CD4-positive, alpha-beta T cell treated with Interleukin-1 beta for 1 hour (primary cell): ENCODE data around the gene TMEM30A.

ENCODE experiments used
- DNase-seq, 2 donors: peaks; one replicate each; pipeline ENCODE4 v3.0.0-alpha.2; 2020 to 2022

TMEM30A gene

DNA sequence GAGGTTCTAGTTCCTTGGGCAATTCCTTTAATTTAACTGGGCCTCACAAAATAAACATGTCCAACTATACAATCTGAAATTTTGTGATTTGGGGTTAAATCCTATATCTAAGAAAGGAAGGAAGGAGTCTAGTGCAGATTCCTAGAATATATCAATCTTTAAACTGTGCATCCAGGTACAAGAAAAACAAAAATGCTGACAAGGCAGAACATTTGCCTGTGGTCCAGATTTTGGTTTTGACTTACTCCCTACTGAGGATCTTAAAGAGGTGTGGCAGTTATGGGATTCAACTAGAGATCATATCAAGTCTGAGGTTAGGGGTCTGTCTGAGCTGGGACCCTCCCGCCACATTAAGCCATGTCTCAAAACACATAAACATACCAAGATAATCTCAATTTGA, 23.3 kb downstream of the TMEM30A start:
- no peak for DNase-seq

DNA sequence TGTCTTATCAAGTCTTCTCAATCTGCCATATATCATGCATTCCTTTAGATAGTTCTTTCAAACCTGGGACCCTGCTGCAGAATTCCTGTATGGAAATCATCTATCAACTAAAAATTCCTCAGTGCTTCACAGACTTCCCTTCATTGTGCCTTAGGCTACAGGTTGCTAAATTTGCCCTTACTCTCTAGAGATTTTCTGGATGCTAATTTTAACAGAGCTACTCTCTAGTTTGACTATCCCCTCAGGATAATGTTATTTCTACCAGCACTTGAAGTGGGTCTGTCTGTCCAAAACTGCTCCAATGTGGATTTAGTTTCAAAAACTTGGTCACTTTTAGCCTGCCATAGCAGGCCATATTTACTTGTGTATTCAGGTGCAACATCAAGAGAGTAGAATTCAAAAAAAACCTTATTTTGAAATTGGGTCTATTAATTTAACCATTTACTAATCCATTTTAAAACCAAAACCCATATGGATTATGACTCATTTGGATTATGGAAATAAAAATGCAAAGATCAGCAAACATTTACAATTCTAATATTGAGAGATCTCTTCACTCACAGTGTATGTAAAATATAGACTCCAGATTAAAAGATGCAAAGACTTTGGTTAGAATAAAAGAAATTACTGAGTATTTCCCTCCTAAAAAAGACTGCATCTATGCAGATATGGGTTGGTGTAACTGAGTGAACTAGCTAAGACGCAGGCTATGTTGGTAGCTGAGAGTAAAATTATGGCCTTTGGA, 27.1 kb downstream of the TMEM30A start:
- no peak for DNase-seq

DNA sequence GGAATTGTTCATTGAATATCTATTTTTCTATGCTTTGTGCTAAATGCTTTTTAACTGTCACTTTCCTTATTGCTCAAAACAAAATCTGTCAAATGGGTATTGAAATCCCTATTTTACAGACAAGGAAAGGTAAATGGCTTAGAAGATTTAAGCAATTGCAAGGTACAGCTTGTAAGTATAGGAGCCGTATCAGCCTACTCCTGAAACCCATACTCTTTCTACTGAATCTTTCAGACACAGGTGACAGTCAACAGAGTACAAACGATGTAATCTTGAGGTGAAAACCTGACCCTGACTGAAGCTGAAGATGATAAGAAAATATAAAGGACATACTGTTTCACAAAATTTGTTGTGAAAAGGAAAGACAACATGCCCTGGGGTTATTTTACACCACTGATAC, 34.0 kb downstream of the TMEM30A start:
- DNase-seq = no peak

DNA sequence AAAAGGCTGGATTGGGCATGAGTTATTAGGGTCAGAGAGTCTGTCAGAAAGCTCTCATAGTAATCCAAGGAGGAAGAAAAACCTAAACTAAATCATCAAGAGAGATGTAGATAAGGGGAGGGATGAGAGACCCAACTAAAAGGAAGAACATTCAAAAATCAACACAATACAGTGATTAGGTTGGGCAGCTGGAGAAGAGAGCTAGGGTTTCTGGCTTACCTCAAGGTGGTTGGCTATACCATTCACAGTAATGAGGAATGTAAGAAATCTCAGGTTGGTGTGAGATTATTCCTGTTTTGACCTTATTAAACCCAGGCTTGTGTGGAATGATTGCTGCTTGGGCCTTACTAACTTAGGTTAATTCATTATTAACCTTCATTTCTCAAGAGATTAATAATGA, 34.8 kb downstream of the TMEM30A start:
- no peak for DNase-seq

DNA sequence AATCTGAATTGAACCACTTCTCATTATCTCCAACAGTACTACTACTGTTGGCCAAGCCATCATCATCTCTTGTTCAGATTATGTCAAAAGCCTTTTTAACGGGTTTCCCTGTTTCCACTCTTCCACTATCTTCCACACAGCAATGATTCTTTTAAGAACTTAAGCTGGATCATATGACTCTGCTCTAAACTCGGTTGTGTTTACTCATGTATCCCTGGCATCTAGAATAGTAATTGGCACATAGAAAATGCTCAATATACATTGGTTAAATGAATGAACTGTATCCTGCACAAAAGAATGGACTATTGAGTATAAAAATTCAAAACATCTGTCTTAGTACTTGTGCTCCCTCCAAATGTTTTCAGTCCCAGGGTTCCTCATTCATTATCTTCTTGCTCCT, 38.2 kb downstream of the TMEM30A start:
- no peak for DNase-seq

DNA sequence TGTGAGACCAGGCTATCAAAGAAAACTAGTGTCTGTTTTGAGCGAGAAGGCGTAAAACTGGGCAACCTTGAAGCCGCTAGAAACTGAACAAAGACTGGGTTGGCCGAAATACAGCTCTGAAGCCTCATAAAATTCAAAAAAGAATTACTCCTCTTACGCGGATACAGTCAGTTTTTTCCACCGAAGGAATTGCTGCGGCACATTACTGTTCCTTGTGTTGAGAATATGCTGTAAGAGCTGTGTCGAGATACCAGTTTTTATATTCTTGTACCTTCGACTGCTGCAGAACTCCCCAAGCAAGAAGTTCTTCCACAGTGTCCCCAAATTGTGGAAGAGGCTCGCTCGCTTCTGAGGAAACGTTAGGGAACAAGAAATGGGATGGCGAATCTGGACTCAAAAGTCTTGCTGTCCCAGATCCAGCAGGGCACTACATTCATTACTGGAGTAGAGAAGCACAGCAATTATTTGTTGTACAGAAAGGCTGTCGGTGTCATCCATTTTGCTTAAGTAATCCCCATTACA, 40.5 kb downstream of the TMEM30A start:
- no peak for DNase-seq

DNA sequence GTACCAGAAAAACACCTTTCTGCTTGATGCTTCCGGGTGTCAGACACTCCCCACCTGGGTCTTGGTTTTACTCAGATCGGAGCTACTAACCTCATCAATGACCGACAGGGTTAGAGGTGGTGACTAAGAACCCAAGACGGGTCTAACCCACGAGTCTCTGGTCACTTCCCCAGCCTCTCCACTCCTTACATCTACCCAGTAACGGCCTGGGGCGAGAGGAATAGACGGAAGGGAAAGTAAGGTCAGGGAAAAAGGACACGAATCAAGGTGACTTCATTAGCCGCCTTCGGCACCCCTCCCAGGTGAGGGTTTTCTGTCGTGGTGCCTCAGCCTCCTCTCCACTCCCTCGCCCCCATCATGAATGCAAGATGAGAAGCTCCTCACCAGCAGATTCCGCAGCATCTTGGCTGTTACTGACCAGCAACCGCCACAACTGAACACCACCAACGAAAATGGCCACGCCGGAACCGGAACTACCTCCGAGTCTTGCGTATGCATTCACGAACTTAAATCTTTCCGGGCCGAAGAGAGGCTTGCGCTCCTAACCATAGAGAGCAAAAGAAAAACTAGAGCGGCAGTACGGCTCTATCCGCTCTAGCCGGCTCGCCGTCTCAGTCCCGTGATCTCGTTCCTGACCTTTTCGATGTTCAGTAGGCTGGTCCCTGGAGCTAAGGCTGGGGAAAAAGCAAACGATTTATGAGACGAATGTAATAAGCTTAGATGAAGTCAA, 41.1 kb downstream of the TMEM30A start, which contains the start of gene COX7A2:
TSS of gene COX7A2 (minus strand) at position 469 of the 730 bp plus-strand sequence. CDS start at position 402, 67 bp downstream.
- DNase-seq = peak; percentile 91 to 92

DNA sequence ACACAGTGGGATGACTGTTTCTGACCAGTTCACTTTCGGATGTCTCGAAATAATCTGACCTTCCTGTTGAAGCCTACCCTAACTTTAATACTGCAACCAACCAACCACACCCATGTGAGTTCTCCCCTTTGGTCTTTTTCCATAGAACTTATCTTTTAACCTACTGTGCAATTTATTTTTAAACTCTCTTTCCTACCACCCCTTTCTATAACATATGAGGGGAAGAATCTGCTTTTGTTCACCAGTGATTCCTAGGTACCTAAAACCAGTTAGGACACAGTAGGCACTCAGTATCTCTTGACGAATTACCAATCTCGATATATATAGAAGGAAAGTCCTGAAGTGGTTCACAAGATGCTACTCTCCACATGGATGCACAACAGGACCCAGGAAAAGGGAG, 48.0 kb downstream of the TMEM30A start:
- no peak for DNase-seq

DNA sequence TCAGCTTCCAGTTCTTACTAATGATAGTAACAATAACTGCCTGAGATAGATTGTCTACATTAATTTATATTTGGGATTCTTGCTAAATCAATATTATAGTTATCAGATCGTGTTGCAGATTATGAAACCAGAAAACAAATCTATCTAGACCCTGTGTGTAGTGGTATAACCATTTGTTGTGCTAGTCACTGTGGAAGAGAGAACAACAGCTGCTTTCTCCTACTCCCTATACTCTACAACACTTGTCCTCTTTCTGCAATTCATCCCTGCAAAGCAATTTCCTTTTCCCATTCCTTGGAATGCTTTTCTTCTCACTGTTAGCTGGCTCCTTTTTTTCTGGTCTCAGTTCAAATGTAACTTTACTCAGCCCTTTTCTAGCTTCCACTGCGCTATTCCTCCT, 49.3 kb downstream of the TMEM30A start:
- no peak for DNase-seq

DNA sequence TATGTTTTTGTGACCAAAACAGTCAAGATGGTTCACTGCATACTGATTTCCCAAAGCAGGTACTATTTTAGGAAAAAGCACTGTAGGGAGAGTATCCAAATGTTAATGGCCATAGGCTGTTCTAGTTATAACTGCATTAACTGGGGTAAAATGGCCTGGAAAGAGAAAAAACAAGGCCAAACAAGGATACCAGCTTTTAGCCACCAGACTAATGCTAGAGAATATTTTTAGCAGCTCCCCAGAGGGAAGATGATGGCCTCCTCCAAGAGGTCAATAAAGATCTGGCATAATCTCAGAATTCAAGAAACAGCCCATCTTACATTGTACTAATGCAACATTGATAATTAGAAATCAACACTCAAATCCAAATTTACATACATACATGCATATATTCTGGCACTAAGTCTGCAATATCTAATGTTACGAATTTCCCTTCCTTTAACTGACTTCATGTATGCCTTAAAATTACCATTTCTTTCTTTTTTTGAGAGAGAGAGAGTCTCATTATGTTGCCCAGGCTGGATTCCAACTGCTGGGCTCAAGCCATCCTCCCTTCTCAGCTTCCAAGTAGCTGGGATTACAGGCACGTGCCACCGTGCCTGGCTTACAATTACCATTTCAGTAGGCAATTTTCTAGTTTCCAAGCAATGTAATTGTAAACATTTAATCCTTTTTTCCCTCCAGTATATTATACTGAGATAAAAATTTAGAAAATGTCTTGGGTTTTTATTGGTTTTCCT, 50.3 kb downstream of the TMEM30A start:
- DNase-seq = no peak

DNA sequence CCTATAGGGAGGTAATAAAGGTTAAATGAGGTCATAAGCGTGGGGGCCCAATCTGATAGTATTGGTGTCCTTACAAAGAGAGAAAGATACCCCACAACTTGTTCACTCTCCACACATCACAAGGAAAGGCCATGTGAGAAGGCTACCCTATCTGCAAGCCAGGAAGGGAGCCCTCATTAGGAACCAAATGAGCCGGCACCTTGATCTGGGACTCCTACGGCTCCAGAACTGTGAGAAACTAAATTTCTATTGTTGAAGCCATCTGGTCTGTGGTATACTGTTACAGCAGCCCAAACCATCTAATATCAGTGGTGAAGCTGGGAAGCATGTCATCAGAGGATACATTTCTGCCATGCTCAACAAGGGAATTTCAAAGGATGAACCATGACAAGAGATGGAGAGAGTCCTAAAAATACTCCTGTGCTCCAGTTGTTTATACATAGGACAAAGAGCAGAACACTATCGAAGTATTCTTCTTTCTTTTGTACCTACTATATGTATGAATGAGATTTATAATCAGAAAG, 51.4 kb downstream of the TMEM30A start:
- no peak for DNase-seq

DNA sequence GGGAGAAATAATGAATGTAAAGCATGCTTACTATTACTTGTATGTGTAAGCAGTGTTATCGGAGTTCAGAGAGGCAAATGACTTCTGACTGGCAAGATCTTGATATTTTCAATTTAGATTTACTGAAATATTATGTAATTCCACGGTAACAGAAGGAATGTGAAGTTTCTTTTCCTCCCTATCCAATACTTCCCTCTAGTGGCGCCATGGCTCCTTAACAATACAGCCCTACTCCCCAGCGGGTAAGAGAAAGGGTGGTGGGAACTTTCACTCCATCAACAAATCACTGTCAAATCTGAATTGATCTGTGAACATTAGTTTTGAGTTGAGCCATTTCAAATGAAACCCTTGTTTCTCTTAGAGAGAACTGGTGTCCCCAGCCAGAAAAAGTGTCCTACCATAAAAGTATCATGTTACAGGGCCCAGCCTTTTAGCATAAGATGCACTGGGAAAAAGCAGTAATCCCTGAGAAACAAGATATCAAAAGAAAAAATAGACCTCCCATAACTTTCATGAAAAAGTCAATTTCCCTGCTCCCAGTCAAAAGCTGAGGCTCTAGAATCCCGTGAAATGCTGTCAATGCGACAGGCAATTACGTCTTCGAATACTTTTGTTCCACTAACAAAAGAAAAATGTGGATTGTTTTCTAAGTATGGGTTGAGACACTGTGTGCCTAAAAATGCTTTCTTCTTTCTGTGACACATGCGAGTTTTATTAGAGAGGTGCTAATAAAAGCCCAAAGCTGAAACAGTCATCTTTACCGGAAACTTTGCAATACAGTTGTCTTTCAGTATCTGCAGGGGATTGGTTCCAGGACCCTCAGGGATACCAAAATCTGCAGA, 53.9 kb downstream of the TMEM30A start:
- DNase-seq = no peak

DNA sequence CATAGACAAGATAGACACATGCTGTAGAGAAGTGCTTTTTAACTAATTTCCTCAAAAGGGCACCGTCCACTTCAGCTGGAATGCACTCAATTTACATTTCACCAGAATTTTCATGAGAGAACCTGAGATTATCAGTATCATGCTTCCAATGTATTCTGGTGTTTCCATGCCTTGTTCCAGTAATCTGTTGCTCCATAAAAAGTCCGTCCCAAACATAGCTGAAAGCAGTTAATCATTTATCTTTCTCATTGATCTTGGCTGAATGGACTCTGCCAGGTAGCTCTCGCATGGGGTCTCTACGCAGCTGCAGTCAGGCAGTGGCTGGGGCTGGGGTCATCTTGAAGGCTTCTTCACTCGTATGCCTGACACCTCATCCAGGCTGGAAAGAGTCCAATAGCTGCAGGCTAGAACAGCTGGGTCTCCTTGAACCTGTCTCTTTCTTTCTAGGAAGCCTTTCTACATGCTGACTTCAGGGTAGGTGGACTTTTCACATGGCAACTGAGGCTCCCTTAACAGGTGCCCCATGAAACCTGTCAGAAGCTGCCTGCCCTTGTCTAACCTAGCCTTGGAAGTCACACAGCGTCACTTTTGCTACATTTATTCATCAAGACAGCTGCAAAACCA, 60.2 kb downstream of the TMEM30A start:
- no peak for DNase-seq

DNA sequence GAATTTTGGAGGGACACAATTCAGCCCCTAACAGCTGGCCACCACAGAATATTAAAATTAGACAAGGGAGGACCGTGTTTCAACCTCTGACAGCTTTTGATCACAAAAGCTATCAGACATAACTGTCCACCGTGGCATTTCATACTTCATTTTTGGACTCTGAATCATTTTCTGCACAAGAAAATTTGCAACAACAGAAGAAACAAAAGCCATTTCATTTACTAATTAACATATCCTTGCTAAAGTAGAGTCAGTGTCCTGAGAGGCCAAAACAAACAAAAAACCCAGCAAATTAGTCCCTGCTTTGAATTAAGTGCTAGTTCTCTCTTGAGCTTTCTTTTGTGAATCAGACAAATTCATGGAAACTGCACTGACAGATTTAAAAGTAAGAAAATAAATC, 61.2 kb downstream of the TMEM30A start:
- DNase-seq = no peak

DNA sequence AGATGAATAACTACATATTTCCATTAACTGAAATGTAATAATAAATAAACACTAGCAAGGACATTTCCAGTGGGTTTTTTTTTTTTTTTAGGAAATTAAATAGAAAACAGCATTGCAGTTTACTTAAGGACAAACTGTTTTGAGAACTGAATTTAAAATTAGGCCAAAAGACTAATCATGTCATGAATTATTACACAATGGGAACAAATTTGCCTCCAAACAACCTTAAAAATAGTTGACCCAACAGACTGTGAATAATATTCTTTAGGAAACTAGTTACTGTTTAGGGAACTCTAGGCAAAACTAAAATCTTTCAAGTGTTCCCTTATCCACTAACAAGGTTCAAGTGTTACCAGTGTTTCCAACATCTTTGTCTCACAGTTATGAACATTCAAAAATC, 62.3 kb downstream of the TMEM30A start:
- DNase-seq = no peak

DNA sequence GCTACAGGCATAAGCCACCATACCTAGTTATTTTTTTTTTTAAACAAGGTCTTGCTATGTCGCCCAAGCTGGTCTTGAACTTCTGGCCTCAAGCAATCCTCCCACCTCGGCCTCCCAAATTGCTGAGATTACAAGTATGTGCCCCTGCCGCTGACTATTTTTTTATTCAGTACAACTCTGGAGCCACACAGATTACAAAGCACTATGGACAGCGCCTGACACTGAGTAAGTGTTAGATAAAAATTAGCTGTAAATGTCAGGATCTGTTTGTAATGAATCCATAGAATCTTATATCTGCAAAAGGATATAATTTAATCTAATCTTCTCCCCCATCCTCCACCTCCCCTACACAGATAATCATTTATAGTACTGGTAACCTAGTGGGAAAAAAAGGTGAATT, 63.5 kb downstream of the TMEM30A start:
- no peak for DNase-seq

DNA sequence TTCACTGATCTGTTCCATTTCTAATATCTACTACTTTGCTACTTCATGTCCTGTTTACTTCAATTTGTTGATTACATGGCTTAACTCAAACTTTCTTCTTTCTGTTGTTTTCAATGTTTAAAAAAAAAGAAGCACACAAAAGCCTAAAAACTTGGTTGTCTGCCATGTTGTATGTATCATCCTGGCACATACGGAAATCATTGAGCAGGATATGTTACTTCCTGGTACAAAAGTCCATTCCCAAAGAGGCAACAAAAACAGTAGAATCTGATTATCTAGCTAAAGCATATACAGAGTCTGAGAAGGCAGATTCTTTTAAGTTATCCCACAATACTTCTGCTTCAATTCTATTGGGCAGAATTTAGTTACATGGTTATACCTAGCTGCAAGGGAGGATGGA, 64.2 kb downstream of the TMEM30A start:
- DNase-seq = no peak

DNA sequence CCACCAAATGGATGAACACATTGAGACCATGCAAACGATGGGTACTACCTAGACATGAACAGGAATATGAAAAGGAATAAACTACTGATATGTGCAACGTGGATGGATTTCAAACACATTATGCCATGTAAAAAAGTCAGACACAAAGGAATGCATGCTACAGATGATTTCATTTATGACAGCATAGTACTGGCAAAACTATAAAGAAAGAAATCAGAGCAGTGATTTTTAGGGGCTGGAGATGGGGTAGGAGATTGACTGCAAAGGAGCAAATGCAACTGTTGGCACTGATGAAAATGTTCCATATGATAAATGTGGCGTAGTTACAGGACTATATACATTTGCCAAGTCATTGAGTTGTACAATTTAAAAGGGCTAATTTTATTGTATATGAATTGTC, 65.3 kb downstream of the TMEM30A start:
- no peak for DNase-seq

DNA sequence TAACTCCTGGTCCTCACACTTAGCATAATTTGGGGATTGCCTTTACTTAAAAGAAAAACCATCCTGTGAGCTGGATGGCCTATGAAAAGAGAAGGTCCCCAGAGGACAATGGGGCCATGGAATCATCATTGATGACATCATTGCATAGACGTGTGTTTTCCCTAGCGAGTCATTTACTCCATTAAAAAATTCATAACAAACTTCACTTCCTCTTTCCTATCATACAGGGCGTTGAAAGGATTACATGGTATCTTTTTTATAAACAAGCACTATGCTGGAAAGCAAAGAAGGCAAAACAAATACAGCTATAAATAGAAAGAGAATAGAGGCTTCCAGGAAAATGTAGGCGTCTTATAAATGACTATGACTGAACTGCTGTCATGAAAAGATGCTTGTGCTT, 67.4 kb downstream of the TMEM30A start:
- DNase-seq = no peak

DNA sequence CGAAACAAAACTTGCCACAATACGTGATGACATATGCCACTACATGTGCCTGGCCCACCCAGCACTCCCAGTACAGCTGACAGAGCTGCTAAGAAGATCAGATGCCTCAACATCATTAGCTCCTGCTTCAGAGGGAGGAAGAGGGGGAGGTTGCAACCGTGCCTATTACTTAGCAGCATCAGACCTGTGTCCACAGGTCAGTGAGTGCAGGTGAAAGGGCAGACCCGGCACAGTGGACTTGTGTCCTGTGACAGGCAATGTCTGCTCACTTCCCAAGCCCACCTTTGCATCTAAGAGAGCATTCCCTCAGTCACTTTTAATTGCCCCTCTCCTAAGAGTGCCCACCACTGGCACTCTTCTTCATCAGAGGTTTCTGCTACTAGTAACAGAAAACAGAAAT, 69.3 kb downstream of the TMEM30A start:
- DNase-seq = no peak

DNA sequence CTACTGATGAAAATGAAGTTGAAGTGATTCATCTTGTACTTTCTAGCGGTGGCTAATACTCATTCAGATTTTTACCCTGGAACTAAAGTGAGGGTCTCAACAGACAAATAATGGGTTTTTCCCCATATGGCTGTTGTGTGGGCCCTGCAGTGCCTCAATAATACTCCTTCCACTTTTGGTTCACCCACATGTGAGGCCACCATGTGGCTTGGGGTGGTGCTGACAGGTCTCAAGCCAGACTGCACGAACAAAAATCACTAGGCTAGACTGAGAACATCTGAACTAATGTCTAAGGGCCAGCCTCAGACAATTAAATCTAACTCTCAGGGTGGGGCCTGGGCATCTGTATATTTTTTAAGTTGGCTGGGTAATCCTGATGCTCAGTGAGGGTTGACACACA, 70.9 kb downstream of the TMEM30A start:
- DNase-seq = no peak

DNA sequence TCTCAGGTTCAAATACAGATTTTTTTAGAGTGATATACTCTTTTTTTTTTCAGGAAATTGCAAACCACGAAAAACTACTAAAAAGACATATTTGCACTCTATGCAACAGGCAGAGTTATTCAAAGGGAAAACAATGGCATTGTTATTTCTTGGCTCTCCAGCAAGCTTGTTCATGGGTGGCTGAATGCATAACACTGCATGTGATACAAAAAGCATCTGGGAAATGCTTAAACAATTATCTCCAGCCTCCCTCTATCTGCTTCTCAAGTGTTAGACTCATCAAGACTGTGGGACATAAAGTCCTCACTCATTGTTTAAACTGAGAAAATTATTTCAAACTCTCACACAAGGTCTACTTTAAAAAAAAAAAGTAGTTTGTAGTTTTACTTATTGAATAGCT, 71.5 kb downstream of the TMEM30A start:
- no peak for DNase-seq
